ENCODE results near the gene ASB18. TPM values are rescaled to one million over a fixed set of nuclear protein-coding genes. Genes with fewer than 3 reads are reported as not detected.

The ASB18 gene
- polyA plus RNA-seq, 3 donors = not detected

DNA sequence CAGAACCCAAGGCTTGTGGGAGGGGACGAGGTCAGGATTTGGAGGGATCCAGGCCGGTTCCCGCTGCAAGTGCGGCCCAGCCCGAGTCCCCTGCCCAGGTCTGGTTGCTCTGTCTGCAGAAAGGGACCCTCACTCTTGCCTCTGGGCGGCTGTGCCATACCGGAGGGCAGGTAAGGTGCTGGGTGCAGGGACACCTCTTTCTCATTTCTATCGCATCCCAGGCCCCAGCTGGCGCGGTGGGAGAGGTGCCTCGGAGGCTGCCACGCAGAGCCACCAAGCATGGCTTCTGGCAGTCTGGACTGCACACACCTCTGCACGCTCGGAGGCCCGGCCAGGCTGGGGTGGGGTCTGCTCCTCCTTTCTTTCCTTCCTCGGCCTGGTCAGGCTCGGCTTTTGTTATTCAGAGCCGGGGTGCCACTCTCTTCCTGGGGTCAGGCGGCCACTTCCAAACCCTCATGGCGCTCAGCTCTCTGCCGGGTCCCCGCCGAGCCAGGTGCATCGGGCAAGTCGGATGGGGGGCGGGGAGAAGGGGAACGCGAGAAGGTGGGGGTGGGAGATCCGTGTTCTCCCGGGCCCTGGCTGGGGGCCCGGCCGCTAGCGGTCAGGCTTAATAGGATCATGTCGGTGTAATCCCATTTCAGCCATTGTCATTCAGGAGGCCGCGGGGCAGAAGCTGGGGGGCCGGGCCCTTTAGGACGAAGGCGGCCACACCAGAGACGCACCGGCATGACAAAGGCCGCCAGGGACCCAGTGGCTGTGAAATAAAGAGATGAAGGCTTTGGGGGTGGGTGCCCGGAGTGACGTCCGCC is 105.0 kb downstream of the ASB18 start:
- Mint-ChIP-seq H3K9me3 (peaks cover 0 to 17% (median 2%) of the 10 kb centered on the region in 7 donors), H3K36me3 (no peaks in the 10 kb centered on the region), H3K4me1 (no peaks in the 10 kb centered on the region), H3K4me3 (peak overlapping the region in 1 of 2 donors; percentile 72), H3K27me3 (ENCODE audit: low read depth in 3 of 3) (peaks cover 60 to 72% (median 64%) of the 10 kb centered on the region in 3 donors), H3K27ac (no peak overlapping the region)
- Histone ChIP-seq H3K27me3 (ENCODE audit: control insufficient read depth in 2 of 2, insufficient read depth in 2 of 2, low read length in 2 of 2) (peaks cover 18 to 68% of the 10 kb centered on the region in 2 donors), H3K36me3 (replicated peaks in 1 of 2; ENCODE audit: control insufficient read depth in 1 of 2, insufficient read depth in 2 of 2, low read length in 2 of 2) (no peaks in the 10 kb centered on the region), H3K4me3 (replicated peaks in 1 of 3; ENCODE audit: low read depth in 2 of 3, low read length in 3 of 3) (no peak overlapping the region), H3K9me3 (replicated peaks in 1 of 2; ENCODE audit: control insufficient read depth in 1 of 2, insufficient read depth in 1 of 2, low read length in 2 of 2) (peaks cover 4 to 7% of the 10 kb centered on the region in 2 donors), H3K9ac (ENCODE audit: insufficient read depth, low read length, poor library complexity, severe bottlenecking) (no peak overlapping the region), H3K4me1 (ENCODE audit: control insufficient read depth in 1 of 2, insufficient read depth in 2 of 2, low read length in 2 of 2) (no peaks in the 10 kb centered on the region), H3K79me2 (ENCODE audit: insufficient read depth, low read length) (no peaks in the 10 kb centered on the region), H2AFZ (ENCODE audit: insufficient read depth, low read depth, low read length, poor library complexity, severe bottlenecking) (no peak overlapping the region), H3K4me2 (replicated peaks; ENCODE audit: extremely low read depth, low read length, poor library complexity, severe bottlenecking) (no peak overlapping the region), H4K20me1 (ENCODE audit: insufficient read depth, low read length) (no peaks in the 10 kb centered on the region), H3K27ac (ENCODE audit: low read depth in 1 of 2, low read length in 2 of 2) (no peak overlapping the region)
- TF ChIP-seq, protein P1, sequence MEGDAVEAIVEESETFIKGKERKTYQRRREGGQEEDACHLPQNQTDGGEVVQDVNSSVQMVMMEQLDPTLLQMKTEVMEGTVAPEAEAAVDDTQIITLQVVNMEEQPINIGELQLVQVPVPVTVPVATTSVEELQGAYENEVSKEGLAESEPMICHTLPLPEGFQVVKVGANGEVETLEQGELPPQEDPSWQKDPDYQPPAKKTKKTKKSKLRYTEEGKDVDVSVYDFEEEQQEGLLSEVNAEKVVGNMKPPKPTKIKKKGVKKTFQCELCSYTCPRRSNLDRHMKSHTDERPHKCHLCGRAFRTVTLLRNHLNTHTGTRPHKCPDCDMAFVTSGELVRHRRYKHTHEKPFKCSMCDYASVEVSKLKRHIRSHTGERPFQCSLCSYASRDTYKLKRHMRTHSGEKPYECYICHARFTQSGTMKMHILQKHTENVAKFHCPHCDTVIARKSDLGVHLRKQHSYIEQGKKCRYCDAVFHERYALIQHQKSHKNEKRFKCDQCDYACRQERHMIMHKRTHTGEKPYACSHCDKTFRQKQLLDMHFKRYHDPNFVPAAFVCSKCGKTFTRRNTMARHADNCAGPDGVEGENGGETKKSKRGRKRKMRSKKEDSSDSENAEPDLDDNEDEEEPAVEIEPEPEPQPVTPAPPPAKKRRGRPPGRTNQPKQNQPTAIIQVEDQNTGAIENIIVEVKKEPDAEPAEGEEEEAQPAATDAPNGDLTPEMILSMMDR (IDR thresholded peaks at IDR 0.05) = no peak
- intact Hi-C loops (cut with micrococcal nuclease) = no loop called here
- DNase-seq = no peak
- 12% methylated on average over 41 of the region's 45 CpGs for WGBS (ENCODE audit: insufficient coverage)

DNA sequence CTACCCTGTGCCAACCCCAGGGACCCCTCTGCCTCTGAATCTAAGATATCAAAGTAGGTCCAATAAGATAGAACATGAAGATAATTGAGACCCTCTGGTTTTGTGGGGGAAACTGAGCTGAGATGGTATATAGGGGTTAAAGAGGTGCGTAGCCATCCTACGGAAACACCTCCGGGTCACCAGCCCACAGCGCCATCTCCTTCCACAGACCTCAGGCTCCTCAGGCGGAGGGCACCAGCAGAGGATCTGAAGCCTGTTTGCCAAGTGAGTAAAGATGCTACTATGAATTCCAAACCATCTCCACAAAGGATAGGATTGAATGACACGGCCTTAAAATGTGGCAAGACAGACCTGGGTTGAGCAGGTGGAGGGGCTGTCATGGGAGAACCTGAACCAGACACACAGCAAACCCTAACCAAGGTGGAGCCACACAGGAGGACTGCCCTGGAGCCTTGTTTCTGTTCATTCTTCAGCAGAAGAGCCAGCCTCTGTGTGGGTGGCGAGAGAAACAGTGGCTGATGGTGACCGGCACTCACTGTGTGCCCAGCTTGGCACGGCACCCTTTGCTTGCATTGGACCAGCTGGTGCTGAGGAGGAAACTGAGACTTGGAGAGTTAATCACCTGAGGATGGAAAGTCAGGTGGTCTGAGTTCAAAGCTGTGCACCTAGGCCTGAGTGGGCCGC is 106.2 kb downstream of the ASB18 start:
- Histone ChIP-seq H2AFZ (ENCODE audit: insufficient read depth, low read depth, low read length, poor library complexity, severe bottlenecking) (no peak overlapping the region), H3K4me1 (ENCODE audit: control insufficient read depth in 1 of 2, insufficient read depth in 2 of 2, low read length in 2 of 2) (no peaks in the 10 kb centered on the region), H3K9me3 (replicated peaks in 1 of 2; ENCODE audit: control insufficient read depth in 1 of 2, insufficient read depth in 1 of 2, low read length in 2 of 2) (peaks cover 6 to 8% of the 10 kb centered on the region in 2 donors), H3K79me2 (ENCODE audit: insufficient read depth, low read length) (no peaks in the 10 kb centered on the region), H3K4me3 (replicated peaks in 1 of 3; ENCODE audit: low read depth in 2 of 3, low read length in 3 of 3) (no peak overlapping the region), H4K20me1 (ENCODE audit: insufficient read depth, low read length) (no peaks in the 10 kb centered on the region), H3K36me3 (replicated peaks in 1 of 2; ENCODE audit: control insufficient read depth in 1 of 2, insufficient read depth in 2 of 2, low read length in 2 of 2) (no peaks in the 10 kb centered on the region), H3K27me3 (ENCODE audit: control insufficient read depth in 2 of 2, insufficient read depth in 2 of 2, low read length in 2 of 2) (peaks cover 15 to 56% of the 10 kb centered on the region in 2 donors), H3K9ac (ENCODE audit: insufficient read depth, low read length, poor library complexity, severe bottlenecking) (no peak overlapping the region), H3K27ac (ENCODE audit: low read depth in 1 of 2, low read length in 2 of 2) (no peak overlapping the region), H3K4me2 (replicated peaks; ENCODE audit: extremely low read depth, low read length, poor library complexity, severe bottlenecking) (no peak overlapping the region)
- TF ChIP-seq, protein P1 (IDR thresholded peaks at IDR 0.05) = no peak
- Mint-ChIP-seq H3K27ac (no peak overlapping the region), H3K4me1 (no peaks in the 10 kb centered on the region), H3K9me3 (peaks cover 4 to 28% (median 9%) of the 10 kb centered on the region in 7 donors), H3K4me3 (peak overlapping the region in 1 of 2 donors; percentile 43), H3K36me3 (no peaks in the 10 kb centered on the region), H3K27me3 (ENCODE audit: low read depth in 3 of 3) (peaks cover 50 to 62% (median 56%) of the 10 kb centered on the region in 3 donors)
- DNase-seq = no peak
- intact Hi-C loops (cut with micrococcal nuclease) = no loop called here
- 92% methylated on average over 3 of the region's 10 CpGs for WGBS (ENCODE audit: insufficient coverage)
